OCI-LY1 (cell line): ENCODE measurements around the gene PPP1R27.

Experiments used
- H2AFZ ChIP-seq: fragments of 200-600 bp; sonication (generic), shearing (Covaris generic); 2 replicates; pipeline ENCODE4 v1.6.0; 2014; ENCODE audit warnings: antibody characterized with exemption, mild to moderate bottlenecking, low read length
- H3F3A ChIP-seq: fragments of 200-600 bp; sonication (generic), shearing (Covaris generic); 2 replicates; pipeline ENCODE4 v1.6.0; 2014; ENCODE audit warnings: mild to moderate bottlenecking, antibody characterized with exemption, low read length, moderate library complexity; ENCODE audit not compliant: insufficient read depth
- H3K27ac ChIP-seq: fragments of 200-600 bp; sonication (generic); 2 replicates; pipeline ENCODE4 v1.5.1; 2014; ENCODE audit warnings: low read length, mixed run types, mild to moderate bottlenecking, low read depth; ENCODE audit not compliant: poor library complexity, severe bottlenecking
- H3K27me3 ChIP-seq: fragments of 200-600 bp; sonication (generic); 2 replicates; pipeline ENCODE4 v1.6.0; 2014; ENCODE audit warnings: antibody characterized with exemption, mild to moderate bottlenecking, low read length, moderate library complexity; ENCODE audit not compliant: insufficient read depth
- H3K36me3 ChIP-seq: fragments of 200-600 bp; sonication (generic); 2 replicates; pipeline ENCODE4 v1.6.1; 2014; ENCODE audit warnings: mild to moderate bottlenecking, antibody characterized with exemption, low read length, moderate library complexity, mixed read lengths; ENCODE audit not compliant: insufficient read depth
- H3K4me1 ChIP-seq: fragments of 200-600 bp; sonication (generic); 2 replicates; pipeline ENCODE4 v1.5.1; 2014; ENCODE audit warnings: mild to moderate bottlenecking, low read length, moderate library complexity; ENCODE audit not compliant: insufficient read depth, severe bottlenecking
- H3K4me2 ChIP-seq: fragments of 200-600 bp; sonication (generic), shearing (Covaris generic); 2 replicates; pipeline ENCODE4 v1.6.1; 2014; ENCODE audit warnings: low read length
- H3K4me3 ChIP-seq: fragments of 200-600 bp; sonication (generic); 2 replicates; pipeline ENCODE4 v1.5.1; 2014; ENCODE audit warnings: low read length, low read depth, mild to moderate bottlenecking, mixed read lengths; ENCODE audit not compliant: poor library complexity, severe bottlenecking
- H3K79me2 ChIP-seq: fragments of 200-600 bp; shearing (Covaris generic); 2 replicates; pipeline ENCODE4 v1.6.1; 2016; ENCODE audit warnings: mixed run types, low read length, mixed read lengths; ENCODE audit not compliant: insufficient read depth
- H3K9ac ChIP-seq: fragments of 200-600 bp; sonication (generic), shearing (Covaris generic); 2 replicates; pipeline ENCODE4 v1.6.1; 2014; ENCODE audit warnings: mild to moderate bottlenecking, low read length, mixed read lengths
- H3K9me2 ChIP-seq: fragments of 200-600 bp; sonication (generic), shearing (Covaris generic); 2 replicates; pipeline ENCODE4 v1.6.1; 2014; ENCODE audit warnings: low read depth, mild to moderate bottlenecking, low read length, mixed read lengths
- H3K9me3 ChIP-seq: fragments of 200-600 bp; shearing (Covaris generic); 2 replicates; pipeline ENCODE4 v1.6.1; 2014; ENCODE audit warnings: low read length, mixed read lengths
- H4K20me1 ChIP-seq: fragments of 200-600 bp; sonication (generic), shearing (Covaris generic); 2 replicates; pipeline ENCODE4 v1.6.0; 2016; ENCODE audit warnings: mild to moderate bottlenecking, low read length; ENCODE audit not compliant: insufficient read depth
- EZH2 ChIP-seq: fragments of 200-600 bp; sonication (generic), shearing (Covaris generic); IDR thresholded peaks from 2 replicates; pipeline ENCODE4 v1.8.0; 2017; ENCODE audit warnings: borderline replicate concordance, mixed run types, mild to moderate bottlenecking, antibody characterized with exemption, low read length, moderate library complexity, mixed read lengths
- TF ChIP-seq, protein P1 (sequence below): fragments of 200-600 bp; sonication (generic), shearing (Covaris generic); IDR thresholded peaks from 2 replicates; pipeline ENCODE4 v1.5.1; 2017; ENCODE audit warnings: mild to moderate bottlenecking, antibody characterized with exemption, low read length, moderate library complexity, mixed read lengths

PPP1R27 gene

DNA sequence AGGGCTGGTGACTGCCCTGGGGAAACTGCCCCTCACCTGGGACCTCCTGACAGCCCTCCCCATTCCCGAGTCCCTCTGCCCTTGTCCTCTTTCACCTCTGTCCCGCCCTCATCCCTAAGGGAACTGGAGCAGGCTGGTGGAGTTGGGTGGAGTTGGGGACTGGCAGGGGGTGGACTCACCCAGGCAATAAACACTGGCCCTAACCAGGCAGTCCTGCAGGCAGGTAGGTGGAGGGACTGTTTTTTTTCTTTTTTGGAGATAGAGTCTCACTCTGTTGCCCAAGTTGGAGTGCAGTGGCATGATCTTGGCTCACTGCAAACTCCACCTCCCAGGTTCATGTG is 19.2 kb downstream of the PPP1R27 start:
- Histone ChIP-seq H3K27me3 (peaks cover 4% of the 10 kb centered on the region; the same call in 1 of the 2 replicates), H3K4me1 (no peaks in the 10 kb centered on the region), H3F3A (no peaks in the 10 kb centered on the region), H3K9ac (no peak overlapping the region), H4K20me1 (no peaks in the 10 kb centered on the region), H3K9me2 (no peaks in the 10 kb centered on the region), H3K9me3 (no peaks in the 10 kb centered on the region), H3K4me2 (no peak overlapping the region), H3K36me3 (no peaks in the 10 kb centered on the region), H3K79me2 (no peaks in the 10 kb centered on the region), H3K27ac (no peak overlapping the region), H2AFZ (no peak overlapping the region), H3K4me3 (no peak overlapping the region)
- TF ChIP-seq EZH2: no peak
- TF ChIP-seq, protein P1, sequence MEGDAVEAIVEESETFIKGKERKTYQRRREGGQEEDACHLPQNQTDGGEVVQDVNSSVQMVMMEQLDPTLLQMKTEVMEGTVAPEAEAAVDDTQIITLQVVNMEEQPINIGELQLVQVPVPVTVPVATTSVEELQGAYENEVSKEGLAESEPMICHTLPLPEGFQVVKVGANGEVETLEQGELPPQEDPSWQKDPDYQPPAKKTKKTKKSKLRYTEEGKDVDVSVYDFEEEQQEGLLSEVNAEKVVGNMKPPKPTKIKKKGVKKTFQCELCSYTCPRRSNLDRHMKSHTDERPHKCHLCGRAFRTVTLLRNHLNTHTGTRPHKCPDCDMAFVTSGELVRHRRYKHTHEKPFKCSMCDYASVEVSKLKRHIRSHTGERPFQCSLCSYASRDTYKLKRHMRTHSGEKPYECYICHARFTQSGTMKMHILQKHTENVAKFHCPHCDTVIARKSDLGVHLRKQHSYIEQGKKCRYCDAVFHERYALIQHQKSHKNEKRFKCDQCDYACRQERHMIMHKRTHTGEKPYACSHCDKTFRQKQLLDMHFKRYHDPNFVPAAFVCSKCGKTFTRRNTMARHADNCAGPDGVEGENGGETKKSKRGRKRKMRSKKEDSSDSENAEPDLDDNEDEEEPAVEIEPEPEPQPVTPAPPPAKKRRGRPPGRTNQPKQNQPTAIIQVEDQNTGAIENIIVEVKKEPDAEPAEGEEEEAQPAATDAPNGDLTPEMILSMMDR: no peak

DNA sequence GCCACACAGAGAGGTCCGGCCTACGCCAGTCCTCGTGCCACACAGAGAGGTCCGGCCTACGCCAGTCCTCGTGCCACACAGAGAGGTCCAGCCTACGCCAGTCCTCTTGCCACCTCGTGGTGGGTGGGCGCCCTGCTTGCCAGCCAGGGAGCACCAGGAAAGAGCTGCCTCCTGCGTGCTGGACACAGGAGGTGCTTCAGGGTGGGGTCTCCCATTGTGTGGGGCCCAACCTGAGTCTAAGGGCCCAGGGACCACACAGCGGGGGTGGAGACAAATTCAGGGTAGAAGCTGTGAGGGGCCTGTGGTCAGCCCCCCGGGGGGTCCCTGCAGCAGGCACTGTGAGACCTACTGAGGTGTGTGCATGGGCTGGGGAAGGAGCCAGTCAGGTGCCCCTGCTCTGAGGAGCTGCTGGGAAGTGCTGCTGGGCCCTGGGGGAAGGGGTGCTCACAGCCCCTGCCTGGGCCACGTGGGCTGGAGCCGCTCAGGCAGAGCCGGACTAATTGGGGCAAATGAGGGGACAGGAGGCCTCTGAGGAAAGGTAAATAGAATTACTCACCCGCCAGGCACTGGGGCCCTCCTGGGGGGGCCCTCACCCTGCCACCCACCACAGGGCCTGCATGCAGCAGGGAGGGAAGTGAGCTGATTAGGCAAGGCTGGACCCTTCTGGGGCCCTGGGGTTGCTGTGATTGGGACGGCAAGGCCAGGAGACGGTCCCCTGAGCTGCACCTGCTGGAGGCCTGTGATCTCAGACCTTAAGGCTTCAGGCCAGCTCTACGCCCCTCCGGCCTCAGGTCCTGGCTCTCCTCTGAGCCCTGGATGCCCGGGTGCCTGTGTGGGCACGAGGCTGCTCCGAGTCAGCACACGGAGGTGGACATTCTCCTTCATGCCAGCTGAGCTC is 19.9 kb downstream of the PPP1R27 start:
- H3K9me3 ChIP-seq: no peaks in the 10 kb centered on the region
- H3K9me2 ChIP-seq: no peaks in the 10 kb centered on the region
- H3K9ac ChIP-seq: no peak overlapping the region
- no peaks in the 10 kb centered on the region for H3K79me2 ChIP-seq
- H2AFZ ChIP-seq: no peak overlapping the region
- no peaks in the 10 kb centered on the region for H3F3A ChIP-seq
- no peak overlapping the region for H3K4me3 ChIP-seq
- no peak overlapping the region for H3K27ac ChIP-seq
- TF ChIP-seq, protein P1: no peak
- no peak for TF ChIP-seq EZH2
- no peak overlapping the region for H3K4me2 ChIP-seq
- H3K36me3 ChIP-seq: no peaks in the 10 kb centered on the region
- H3K27me3 ChIP-seq: peaks cover 4% of the 10 kb centered on the region; the same call in 1 of the 2 replicates
- H3K4me1 ChIP-seq: no peaks in the 10 kb centered on the region
- H4K20me1 ChIP-seq: no peaks in the 10 kb centered on the region

DNA sequence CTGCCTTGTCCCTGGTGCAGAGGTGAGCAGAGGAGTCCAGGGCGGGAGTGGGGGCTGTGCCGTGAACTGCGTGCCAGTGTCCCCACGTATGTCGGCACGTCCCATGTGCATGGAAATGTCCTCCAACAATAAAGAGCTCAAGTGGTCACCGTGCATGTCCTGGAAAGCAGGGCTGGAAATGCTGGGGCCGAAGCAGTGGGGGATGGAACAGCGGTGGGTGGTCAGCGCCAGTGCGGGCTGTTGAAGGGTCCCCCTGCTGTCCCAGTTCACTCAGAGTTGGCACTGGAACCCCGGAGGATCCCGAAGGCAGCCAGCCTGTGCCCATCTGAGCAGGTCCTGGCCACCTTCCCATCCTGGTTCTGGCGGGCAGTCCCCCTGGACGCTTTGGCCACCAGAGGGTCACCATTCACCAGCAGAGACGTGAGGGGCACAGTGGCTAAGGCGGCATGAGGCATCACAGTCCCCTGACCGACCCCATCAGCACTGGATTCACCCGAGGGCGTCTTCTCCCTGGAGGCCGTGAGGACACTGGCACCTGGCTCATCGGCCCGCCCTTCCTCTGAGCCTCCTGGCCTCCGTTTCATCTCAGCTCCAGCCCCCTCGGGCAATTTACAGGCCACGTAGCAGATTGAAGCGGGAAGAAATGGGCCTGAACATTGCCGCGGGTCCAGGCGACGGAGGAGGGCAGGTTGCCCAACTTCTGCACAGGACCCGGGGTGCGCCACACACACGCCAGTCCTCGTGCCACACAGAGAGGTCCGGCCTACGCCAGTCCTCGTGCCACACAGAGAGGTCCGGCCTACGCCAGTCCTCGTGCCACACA is 20.8 kb downstream of the PPP1R27 start:
- Histone ChIP-seq H3K9me3 (no peaks in the 10 kb centered on the region), H3K4me3 (no peak overlapping the region), H3K79me2 (no peaks in the 10 kb centered on the region), H3K36me3 (no peaks in the 10 kb centered on the region), H3K4me1 (no peaks in the 10 kb centered on the region), H3K9me2 (no peaks in the 10 kb centered on the region), H3K27ac (no peak overlapping the region), H3K9ac (no peak overlapping the region), H3K4me2 (no peak overlapping the region), H2AFZ (no peak overlapping the region), H3K27me3 (peaks cover 7% of the 10 kb centered on the region; the same call in 1 of the 2 replicates), H3F3A (no peaks in the 10 kb centered on the region), H4K20me1 (no peaks in the 10 kb centered on the region)
- TF ChIP-seq, protein P1: no peak
- no peak for TF ChIP-seq EZH2
